Measurements from ENCODE around the gene H1-8.

H1-8 gene

DNA sequence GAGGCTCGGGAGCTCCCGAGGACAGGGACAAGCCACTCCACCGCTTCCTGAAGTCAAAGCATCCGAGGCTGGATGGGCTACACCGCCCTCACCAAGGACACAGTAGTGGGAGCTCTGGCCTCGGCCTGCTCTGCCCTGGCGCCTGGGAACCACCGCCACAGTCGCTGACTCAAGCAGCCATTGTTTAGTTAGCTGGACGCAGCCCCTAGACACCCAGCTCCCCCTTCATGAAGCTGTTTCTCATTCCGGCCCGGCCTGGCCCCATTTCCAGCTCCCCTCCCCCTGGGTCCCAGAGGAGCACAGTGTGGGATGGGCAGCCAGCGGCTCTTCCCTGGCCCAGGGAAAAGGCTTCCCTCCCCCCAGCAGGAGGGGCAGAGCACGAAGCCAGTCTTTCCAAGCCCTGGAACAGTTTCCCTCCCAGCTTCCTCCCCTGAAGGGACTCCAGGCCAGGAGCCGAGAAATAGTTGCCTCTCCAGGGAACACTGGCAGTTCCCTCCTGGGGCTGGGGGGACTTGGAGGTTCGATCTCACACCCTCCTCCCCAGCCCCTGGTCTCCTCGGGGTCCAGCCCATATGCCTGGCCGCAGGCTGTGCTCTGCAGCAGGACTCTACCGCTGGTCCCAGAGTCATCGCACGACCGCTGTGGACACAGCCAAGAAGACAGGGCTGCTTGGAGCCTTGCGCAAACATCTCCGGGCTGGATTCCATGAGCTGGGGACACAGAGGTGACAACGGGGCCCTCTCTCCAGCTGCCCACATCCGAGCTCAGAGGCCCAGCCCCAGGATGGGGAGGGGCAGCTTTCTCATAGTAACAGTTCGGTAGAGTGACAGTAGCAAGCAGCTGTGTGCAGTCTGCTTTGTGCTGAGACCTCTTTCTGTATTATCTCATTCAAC lies 53.5 kb downstream of the H1-8 start:
- CTCF ChIA-PET: interaction anchor here (0.8 to 1.0 kb wide), 3 partner anchors 106 to 228 kb away, joined by 3 to 4 read pairs (median 3); no protein-coding TSS in a partner anchor
- no peak overlapping the region for H3K4me3 ChIP-seq (ENCODE audit: low read depth, low read length)
- no peak overlapping the region for H3K27ac ChIP-seq (ENCODE audit: extremely low read depth, low read depth, low read length)
- no peaks in the 10 kb centered on the region for H3K9me3 ChIP-seq (ENCODE audit: control insufficient read depth, insufficient read depth, low read depth, low read length)
- H3K36me3 ChIP-seq (ENCODE audit: control insufficient read depth in 2 of 2, insufficient read depth in 1 of 2, low read length in 2 of 2): no peaks in the 10 kb centered on the region
- peaks cover 4% of the 10 kb centered on the region; the same call in 1 of the 2 replicates for H3K4me1 ChIP-seq (ENCODE audit: control insufficient read depth, insufficient read depth, low read length)
- TF ChIP-seq GLIS1 (tag by site-specific recombination; IDR thresholded peaks at IDR 0.05) (no peak), KLF8 (tag by site-specific recombination; IDR thresholded peaks at IDR 0.05) (no peak), FEZF1 (tag by site-specific recombination; IDR thresholded peaks at IDR 0.05) (no peak), SP2 (tag by site-specific recombination; IDR thresholded peaks at IDR 0.05) (0 out of 2 replicates have a peak, but pooled peaks have one; percentile 37), ZNF341 (tag by site-specific recombination; IDR thresholded peaks at IDR 0.05; ENCODE audit: low read depth) (peak; percentile 84), ZNF423 (tag by site-specific recombination; IDR thresholded peaks at IDR 0.05) (no peak), ZIC2 (tag by site-specific recombination; IDR thresholded peaks at IDR 0.05) (peak; percentile 51), ZNF112 (tag by site-specific recombination; IDR thresholded peaks at IDR 0.05) (no peak), ZNF600 (tag by site-specific recombination; IDR thresholded peaks at IDR 0.05) (0 out of 2 replicates have a peak, but pooled peaks have one; percentile 10)
- POLR2A ChIA-PET: interaction anchor here (1.1 kb wide), 1 partner anchor 156 kb away, joined by 3 read pairs; the partner anchor contains the start of genes IFT122 and MBD4

DNA sequence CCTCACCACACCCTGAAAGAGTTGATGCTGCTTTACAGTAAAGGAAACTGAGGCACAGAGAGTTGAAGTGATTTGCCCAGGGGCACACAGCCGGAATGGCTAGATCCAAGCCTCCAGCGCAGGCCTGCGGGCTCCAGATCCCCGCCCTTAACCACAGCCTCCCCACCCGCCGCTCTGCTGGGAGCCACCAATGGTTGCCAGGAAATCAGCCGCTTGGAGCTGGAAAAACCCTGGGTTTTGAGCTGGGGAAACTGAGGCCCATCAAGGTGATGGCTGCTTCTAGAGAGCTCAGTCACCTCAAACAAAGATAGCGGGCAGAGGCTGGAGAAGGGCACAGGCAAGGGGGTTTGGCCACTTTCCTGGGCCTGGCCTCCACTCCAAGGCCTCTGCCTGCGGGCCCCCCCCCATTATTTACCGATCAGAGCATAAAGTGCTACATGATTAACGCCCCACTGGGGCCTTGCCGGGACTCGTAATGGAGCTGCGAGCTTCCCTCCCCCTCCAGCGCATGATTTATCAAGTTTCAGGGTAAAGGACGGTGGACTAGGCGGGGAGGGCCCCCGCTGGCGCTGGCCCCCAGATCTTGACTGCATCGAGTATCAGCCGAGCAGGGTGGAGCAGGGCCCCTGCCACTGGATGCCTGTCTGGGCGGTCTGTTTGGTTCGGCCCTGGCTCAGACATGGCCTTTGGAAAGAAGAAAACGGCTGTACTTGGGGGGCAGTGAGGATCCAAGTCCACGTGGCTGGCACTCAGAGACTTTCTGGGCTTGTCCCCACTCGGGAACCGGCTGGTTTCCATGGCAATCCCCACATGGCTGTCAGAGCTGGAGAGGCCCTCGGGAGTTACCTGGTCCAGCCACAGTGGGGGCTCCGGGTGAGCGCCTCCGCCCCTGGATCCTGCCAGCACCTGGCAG lies 54.4 kb downstream of the H1-8 start:
- TF ChIP-seq, protein P1, sequence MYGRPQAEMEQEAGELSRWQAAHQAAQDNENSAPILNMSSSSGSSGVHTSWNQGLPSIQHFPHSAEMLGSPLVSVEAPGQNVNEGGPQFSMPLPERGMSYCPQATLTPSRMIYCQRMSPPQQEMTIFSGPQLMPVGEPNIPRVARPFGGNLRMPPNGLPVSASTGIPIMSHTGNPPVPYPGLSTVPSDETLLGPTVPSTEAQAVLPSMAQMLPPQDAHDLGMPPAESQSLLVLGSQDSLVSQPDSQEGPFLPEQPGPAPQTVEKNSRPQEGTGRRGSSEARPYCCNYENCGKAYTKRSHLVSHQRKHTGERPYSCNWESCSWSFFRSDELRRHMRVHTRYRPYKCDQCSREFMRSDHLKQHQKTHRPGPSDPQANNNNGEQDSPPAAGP (tag by site-specific recombination; IDR thresholded peaks at IDR 0.05): peak; percentile 52; the same call in 1 of the 2 replicates
- TF ChIP-seq, protein P2, sequence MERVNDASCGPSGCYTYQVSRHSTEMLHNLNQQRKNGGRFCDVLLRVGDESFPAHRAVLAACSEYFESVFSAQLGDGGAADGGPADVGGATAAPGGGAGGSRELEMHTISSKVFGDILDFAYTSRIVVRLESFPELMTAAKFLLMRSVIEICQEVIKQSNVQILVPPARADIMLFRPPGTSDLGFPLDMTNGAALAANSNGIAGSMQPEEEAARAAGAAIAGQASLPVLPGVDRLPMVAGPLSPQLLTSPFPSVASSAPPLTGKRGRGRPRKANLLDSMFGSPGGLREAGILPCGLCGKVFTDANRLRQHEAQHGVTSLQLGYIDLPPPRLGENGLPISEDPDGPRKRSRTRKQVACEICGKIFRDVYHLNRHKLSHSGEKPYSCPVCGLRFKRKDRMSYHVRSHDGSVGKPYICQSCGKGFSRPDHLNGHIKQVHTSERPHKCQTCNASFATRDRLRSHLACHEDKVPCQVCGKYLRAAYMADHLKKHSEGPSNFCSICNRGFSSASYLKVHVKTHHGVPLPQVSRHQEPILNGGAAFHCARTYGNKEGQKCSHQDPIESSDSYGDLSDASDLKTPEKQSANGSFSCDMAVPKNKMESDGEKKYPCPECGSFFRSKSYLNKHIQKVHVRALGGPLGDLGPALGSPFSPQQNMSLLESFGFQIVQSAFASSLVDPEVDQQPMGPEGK (tag by site-specific recombination; IDR thresholded peaks at IDR 0.05): peak; percentile 39
- TF ChIP-seq GLIS2 (tag by site-specific recombination; IDR thresholded peaks at IDR 0.05) (0 out of 2 replicates have a peak, but pooled peaks have one; percentile 16), SP7 (tag by site-specific recombination; IDR thresholded peaks at IDR 0.05) (0 out of 2 replicates have a peak, but pooled peaks have one; percentile 25), REPIN1 (tag by site-specific recombination; IDR thresholded peaks at IDR 0.05; ENCODE audit: low read depth) (no peak), ZIC2 (tag by site-specific recombination; IDR thresholded peaks at IDR 0.05) (peak; percentile 32; the same call in 1 of the 2 replicates), KLF1 (tag by site-specific recombination; IDR thresholded peaks at IDR 0.05) (peak; percentile 33; the same call in 1 of the 2 replicates), ZBTB21 (tag by site-specific recombination; IDR thresholded peaks at IDR 0.05) (no peak)

More for the DNA sequence above, 54.4 kb downstream of the H1-8 start:
- Histone ChIP-seq H3K27ac (ENCODE audit: extremely low read depth, low read depth, low read length) (no peak overlapping the region), H3K4me3 (ENCODE audit: low read depth, low read length) (no peak overlapping the region), H3K4me1 (ENCODE audit: control insufficient read depth, insufficient read depth, low read length) (peaks cover 4% of the 10 kb centered on the region; the same call in 1 of the 2 replicates), H3K36me3 (ENCODE audit: control insufficient read depth in 2 of 2, insufficient read depth in 1 of 2, low read length in 2 of 2) (no peaks in the 10 kb centered on the region), H3K9me3 (ENCODE audit: control insufficient read depth, insufficient read depth, low read depth, low read length) (no peaks in the 10 kb centered on the region)
- CTCF ChIA-PET: interaction anchor here (0.8 kb wide), 1 partner anchor 115 kb away, joined by 3 read pairs; no protein-coding TSS in a partner anchor
- POLR2A ChIA-PET: interaction anchor here (0.5 to 0.6 kb wide), 2 partner anchors 200 to 1131 kb away, joined by 4 read pairs; no protein-coding TSS in a partner anchor
